WTC11 (cell line): Measurements from ENCODE around the gene DMPK.

ENCODE experiments used
- CTCF ChIP-seq: fragments of 200-600 bp; IDR thresholded peaks from 2 replicates; pipeline ENCODE4 v1.8.0; 2022; ENCODE audit warnings: antibody characterized with exemption
- FOXJ3 ChIP-seq: sonication (generic); formaldehyde crosslinking; IDR thresholded peaks from 2 replicates; pipeline ENCODE4 v1.9.0; 2021; ENCODE audit warnings: missing genetic modification reagents, mild to moderate bottlenecking, borderline replicate concordance
- ZBTB21 ChIP-seq: sonication (generic); formaldehyde crosslinking; IDR thresholded peaks from 2 replicates; pipeline ENCODE4 v1.8.1; 2023; ENCODE audit warnings: mild to moderate bottlenecking, missing genetic modification reagents, borderline replicate concordance

DNA sequence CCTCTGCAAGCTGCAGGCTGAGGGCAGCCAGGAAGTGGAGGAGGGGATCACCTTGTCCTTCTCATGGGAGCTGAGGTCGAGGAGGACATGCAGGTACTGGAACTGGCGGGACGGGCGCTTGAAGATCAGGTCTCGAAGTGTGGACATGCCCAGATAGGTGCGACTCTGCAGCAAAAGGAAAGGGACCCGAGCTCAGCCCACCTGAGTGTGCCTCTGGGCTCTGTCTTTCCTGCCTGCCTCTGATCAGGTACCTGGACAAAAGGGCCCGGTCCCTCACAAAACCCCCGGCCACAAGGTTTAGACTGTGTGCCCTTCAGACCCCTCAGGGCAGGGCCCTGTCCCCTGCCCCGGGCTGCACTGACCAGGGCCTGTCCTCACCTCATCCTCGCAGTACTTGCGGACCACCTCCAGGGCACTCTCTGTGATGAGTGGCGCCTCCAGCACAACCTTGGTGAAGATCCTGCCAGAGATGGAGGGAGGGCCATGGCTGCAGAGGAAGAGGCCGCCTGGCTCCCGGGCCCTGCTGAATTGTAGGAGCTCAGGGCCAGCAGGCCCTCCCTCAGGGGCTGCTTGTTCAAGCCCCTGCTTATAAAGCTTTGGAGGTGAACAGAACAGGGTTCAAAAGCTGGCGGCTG, 45.3 kb upstream of the DMPK start:
- no peak for TF ChIP-seq CTCF
- TF ChIP-seq FOXJ3 (CRISPR knock-in tag): no peak
- no peak for TF ChIP-seq ZBTB21 (CRISPR knock-in tag)
